ENCODE measurements around the gene CD248. TPM values are rescaled to one million over a fixed set of nuclear protein-coding genes. Genes with fewer than 3 reads are reported as not detected.

CD248 gene
- total and polyA plus RNA-seq, 2 donors (not counting 1 experiment from before 2014, with no cell fraction given): 0.40 to 0.96 TPM

DNA sequence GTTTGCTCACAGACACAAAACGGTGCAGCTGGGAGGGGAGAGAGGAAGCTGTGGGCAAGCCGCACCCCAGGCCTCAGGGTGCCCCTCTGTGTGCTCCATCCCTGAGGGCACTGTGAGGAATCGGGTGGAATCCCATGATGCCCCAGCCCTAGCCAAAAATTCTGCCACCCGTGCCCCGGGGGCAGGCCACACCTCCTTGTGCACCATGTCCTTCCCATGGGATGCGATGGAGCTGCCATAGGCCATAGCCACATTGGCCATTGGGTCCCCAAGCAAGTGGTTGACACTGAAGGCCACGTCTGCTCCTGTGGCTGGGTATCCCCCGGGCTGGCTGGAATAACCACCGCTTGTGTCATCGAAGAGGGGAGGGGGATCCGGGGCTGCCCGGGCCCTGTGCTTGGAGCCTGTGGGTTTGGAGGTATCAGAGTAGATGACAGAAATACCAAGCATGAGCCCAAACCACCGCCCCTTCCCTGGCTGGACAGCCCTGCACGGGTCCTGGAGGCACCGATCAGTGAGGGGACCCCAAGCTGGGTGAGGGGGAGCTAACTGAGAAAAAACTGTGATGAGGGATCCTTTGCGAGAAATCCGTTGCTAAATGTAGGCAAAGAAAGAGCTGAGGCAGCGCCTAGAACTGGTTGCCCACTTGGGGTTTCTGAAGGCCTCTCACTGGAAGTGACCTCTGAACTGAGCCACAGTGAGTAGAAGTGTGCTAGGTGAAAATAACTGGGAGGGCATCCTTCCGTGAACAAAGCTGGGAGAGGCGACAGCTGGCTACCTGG, 28.8 kb downstream of the CD248 start:
- H3K4me1 ChIP-seq (ENCODE audit: control insufficient read depth in 2 of 2, insufficient read depth in 2 of 2, low read length in 2 of 2): peaks cover 35 to 45% of the 10 kb centered on the region in 2 donors
- peaks cover 0 to 4% (median 0%) of the 10 kb centered on the region in 3 donors for H3K9me3 ChIP-seq (ENCODE audit: control extremely low read depth in 1 of 3, control insufficient read depth in 2 of 3, insufficient read depth in 1 of 3, low read length in 2 of 3)
- peaks cover 40% of the 10 kb centered on the region for H3K4me1 Mint-ChIP-seq
- H3K79me2 ChIP-seq (ENCODE audit: control insufficient read depth, insufficient read depth, low read length): peaks cover 35% of the 10 kb centered on the region
- peak overlapping the region; percentile 77 for H3K27ac Mint-ChIP-seq
- ATAC-seq (ENCODE audit: low read depth): no peak
- H3K9me3 Mint-ChIP-seq (ENCODE audit: insufficient read depth): no peaks in the 10 kb centered on the region
- H4K20me1 ChIP-seq (ENCODE audit: control insufficient read depth, insufficient read depth, low read length, poor library complexity, severe bottlenecking): peaks cover 26% of the 10 kb centered on the region
- peaks cover 6% of the 10 kb centered on the region for H3K27me3 Mint-ChIP-seq
- H3K9ac ChIP-seq (ENCODE audit: low read length): peak overlapping the region; percentile 95
- intact Hi-C loops (cut with micrococcal nuclease): loop anchor here (5.0 kb wide), 1 partner anchor 84 kb away; the partner anchor contains the start of gene SLC29A2
- H3K4me2 ChIP-seq (replicated peaks; ENCODE audit: low read depth, low read length, poor library complexity, severe bottlenecking): peak overlapping the region; percentile 94
- H3K4me3 Mint-ChIP-seq: peak overlapping the region; percentile 95
- CTCF ChIA-PET: interaction anchor here (0.6 to 2.3 kb wide), 9 partner anchors 17 to 168 kb away, joined by 3 to 13 read pairs (median 4); partner anchors contain the start of gene RAB1B
- H3K27ac ChIP-seq (ENCODE audit: low read length in 2 of 2): peak overlapping the region; percentile 65 to 88
- peak overlapping the region; percentile 53 to 92 (median 77) for H3K4me3 ChIP-seq (ENCODE audit: control extremely low read depth in 1 of 5, extremely low read depth in 1 of 5, insufficient read depth in 1 of 5, low read depth in 2 of 5, low read length in 4 of 5)
- TF ChIP-seq EZH2 (IDR thresholded peaks at IDR 0.05; ENCODE audit: borderline replicate concordance, insufficient read depth, low read depth, low read length, poor library complexity, severe bottlenecking): no peak
- TF ChIP-seq, protein P1, sequence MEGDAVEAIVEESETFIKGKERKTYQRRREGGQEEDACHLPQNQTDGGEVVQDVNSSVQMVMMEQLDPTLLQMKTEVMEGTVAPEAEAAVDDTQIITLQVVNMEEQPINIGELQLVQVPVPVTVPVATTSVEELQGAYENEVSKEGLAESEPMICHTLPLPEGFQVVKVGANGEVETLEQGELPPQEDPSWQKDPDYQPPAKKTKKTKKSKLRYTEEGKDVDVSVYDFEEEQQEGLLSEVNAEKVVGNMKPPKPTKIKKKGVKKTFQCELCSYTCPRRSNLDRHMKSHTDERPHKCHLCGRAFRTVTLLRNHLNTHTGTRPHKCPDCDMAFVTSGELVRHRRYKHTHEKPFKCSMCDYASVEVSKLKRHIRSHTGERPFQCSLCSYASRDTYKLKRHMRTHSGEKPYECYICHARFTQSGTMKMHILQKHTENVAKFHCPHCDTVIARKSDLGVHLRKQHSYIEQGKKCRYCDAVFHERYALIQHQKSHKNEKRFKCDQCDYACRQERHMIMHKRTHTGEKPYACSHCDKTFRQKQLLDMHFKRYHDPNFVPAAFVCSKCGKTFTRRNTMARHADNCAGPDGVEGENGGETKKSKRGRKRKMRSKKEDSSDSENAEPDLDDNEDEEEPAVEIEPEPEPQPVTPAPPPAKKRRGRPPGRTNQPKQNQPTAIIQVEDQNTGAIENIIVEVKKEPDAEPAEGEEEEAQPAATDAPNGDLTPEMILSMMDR (IDR thresholded peaks at IDR 0.05): no peak
- WGBS (ENCODE audit: insufficient coverage): 52% methylated on average over 20 of the region's 20 CpGs
- peak overlapping the region; percentile 81 for H2AFZ ChIP-seq (ENCODE audit: insufficient read depth, low read depth, low read length, poor library complexity, severe bottlenecking)
- H3K27me3 ChIP-seq (replicated peaks in 1 of 4; ENCODE audit: control extremely low read depth in 1 of 4, control insufficient read depth in 3 of 4, insufficient read depth in 4 of 4, low read length in 3 of 4): peaks cover 2 to 25% (median 13%) of the 10 kb centered on the region in 4 experiments
- no peak for DNase-seq
- POLR2A ChIA-PET: interaction anchor here (0.6 to 1.8 kb wide), 3 partner anchors 20 to 1175 kb away, joined by 5 to 13 read pairs (median 7); partner anchors contain the start of gene RAB1B
- H3K36me3 ChIP-seq (replicated peaks in 1 of 2; ENCODE audit: control extremely low read depth in 1 of 2, control insufficient read depth in 1 of 2, extremely low read depth in 1 of 2, insufficient read depth in 2 of 2, low read length in 1 of 2): peaks cover 0 to 13% of the 10 kb centered on the region in 2 experiments
